GM23338 (cell line): ENCODE measurements around the gene PARP2. TPM values are rescaled to one million over a fixed set of nuclear protein-coding genes. Genes with fewer than 3 reads are reported as not detected.

Source experiments
- ATAC-seq: fragments of 200-7000 bp; cut with Tn5 transposase; 3 replicates; pipeline ENCODE4 v1.9.1; 2020
- DNase-seq: peaks from one replicate; pipeline ENCODE4 v3.0.0-alpha.2; 2015; ENCODE audit warnings: low spot score
- H2AFZ ChIP-seq: fragments of 200-600 bp; sonication (generic); 2 replicates; pipeline ENCODE4 v1.8.0; 2016; ENCODE audit warnings: antibody characterized with exemption, mild to moderate bottlenecking, moderate library complexity
- H3F3A ChIP-seq: fragments of 200-600 bp; sonication (generic); replicated peaks from 2 replicates; pipeline ENCODE4 v1.8.0; 2017; ENCODE audit warnings: antibody characterized with exemption, mixed run types, low read depth
- H3K27ac ChIP-seq: fragments of 200-600 bp; sonication (generic); 2 replicates; pipeline ENCODE4 v1.6.1; 2016; ENCODE audit warnings: low read depth
- H3K27me3 ChIP-seq: fragments of 200-600 bp; sonication (generic); 2 replicates; pipeline ENCODE4 v1.8.0; 2016; ENCODE audit warnings: mild to moderate bottlenecking, mixed run types, moderate library complexity; ENCODE audit not compliant: insufficient read depth
- H3K36me3 ChIP-seq: fragments of 200-600 bp; sonication (generic); 2 replicates; pipeline ENCODE4 v1.8.0; 2016; ENCODE audit warnings: mild to moderate bottlenecking; ENCODE audit not compliant: insufficient read depth
- H3K4me1 ChIP-seq: fragments of 200-600 bp; sonication (generic); 2 replicates; pipeline ENCODE4 v1.8.0; 2016; ENCODE audit warnings: mild to moderate bottlenecking, moderate library complexity; ENCODE audit not compliant: insufficient read depth
- H3K4me2 ChIP-seq: fragments of 200-600 bp; sonication (generic); 2 replicates; pipeline ENCODE4 v1.7.1; 2017; ENCODE audit warnings: mixed run types
- H3K4me3 ChIP-seq: fragments of 200-600 bp; sonication (generic); 2 replicates; pipeline ENCODE4 v1.6.1; 2016; ENCODE audit warnings: mixed run types
- H3K79me2 ChIP-seq: fragments of 200-600 bp; sonication (generic); replicated peaks from 2 replicates; pipeline ENCODE4 v1.8.0; 2017; ENCODE audit warnings: mild to moderate bottlenecking; ENCODE audit not compliant: insufficient read depth
- H3K9me2 ChIP-seq: fragments of 200-600 bp; sonication (generic); 2 replicates; pipeline ENCODE4 v1.8.0; 2017; ENCODE audit not compliant: insufficient read depth
- H4K20me1 ChIP-seq: fragments of 200-600 bp; sonication (generic); replicated peaks from 2 replicates; pipeline ENCODE4 v1.8.0; 2017; ENCODE audit warnings: mild to moderate bottlenecking; ENCODE audit not compliant: insufficient read depth
- H3K27ac Mint-ChIP-seq: 2 replicates; pipeline ENCODE4 v1.8.0; 2020; ENCODE audit warnings: inconsistent platforms, mild to moderate bottlenecking, moderate library complexity, mixed read lengths
- H3K27me3 Mint-ChIP-seq: 3 replicates; pipeline ENCODE4 v1.8.0; 2022; ENCODE audit warnings: low read depth, mild to moderate bottlenecking, moderate library complexity, mixed read lengths, inconsistent platforms; ENCODE audit not compliant: insufficient read depth, poor library complexity
- H3K36me3 Mint-ChIP-seq: 3 replicates; pipeline ENCODE4 v1.8.0; 2021; ENCODE audit warnings: low read depth, mild to moderate bottlenecking, inconsistent platforms, moderate library complexity, mixed read lengths
- H3K4me1 Mint-ChIP-seq: 3 replicates; pipeline ENCODE4 v1.8.0; 2020; ENCODE audit warnings: mild to moderate bottlenecking, inconsistent platforms, mixed read lengths
- H3K4me3 Mint-ChIP-seq: 3 replicates; pipeline ENCODE4 v1.8.0; 2021; ENCODE audit warnings: moderate library complexity, mild to moderate bottlenecking, inconsistent platforms, mixed read lengths
- H3K9me3 Mint-ChIP-seq: 3 replicates; pipeline ENCODE4 v1.8.0; 2020; ENCODE audit warnings: moderate library complexity, mild to moderate bottlenecking, inconsistent platforms, mixed read lengths
- CREB1 ChIP-seq: fragments of 250-450 bp; sonication (Bioruptor Pico); IDR thresholded peaks from 2 replicates; pipeline ENCODE4 v1.5.0; 2020; ENCODE audit warnings: low read depth, mild to moderate bottlenecking, moderate library complexity
- ETS1 ChIP-seq: IDR thresholded peaks from 2 replicates; pipeline ENCODE4 v1.6.1; 2016; ENCODE audit warnings: antibody characterized with exemption
- EZH2 ChIP-seq: fragments of 200-600 bp; sonication (generic); IDR thresholded peaks from one replicate; pipeline ENCODE4 v1.8.0; 2017; ENCODE audit warnings: antibody characterized with exemption, mild to moderate bottlenecking, low read depth; ENCODE audit not compliant: unreplicated experiment
- EZH2phosphoT487 ChIP-seq: fragments of 200-600 bp; sonication (generic); IDR thresholded peaks from one replicate; pipeline ENCODE4 v1.8.1; 2018; ENCODE audit warnings: antibody characterized with exemption; ENCODE audit not compliant: unreplicated experiment
- JUNB ChIP-seq: IDR thresholded peaks from one replicate; pipeline ENCODE4 v1.6.1; 2016; ENCODE audit warnings: antibody characterized with exemption; ENCODE audit not compliant: unreplicated experiment
- NANOG ChIP-seq: IDR thresholded peaks from 2 replicates; pipeline ENCODE4 v1.6.1; 2016; ENCODE audit warnings: antibody characterized with exemption, borderline replicate concordance
- POLR2AphosphoS5 ChIP-seq: IDR thresholded peaks from 2 replicates; pipeline ENCODE4 v1.6.1; 2016; ENCODE audit warnings: antibody characterized with exemption, low read depth
- STAT1 ChIP-seq: IDR thresholded peaks from one replicate; pipeline ENCODE4 v1.6.1; 2016; ENCODE audit warnings: antibody characterized with exemption; ENCODE audit not compliant: unreplicated experiment
- ZNF114 ChIP-seq: fragments of 250-450 bp; sonication (Bioruptor Pico); IDR thresholded peaks from 2 replicates; pipeline ENCODE4 v1.5.0; 2020; ENCODE audit warnings: mild to moderate bottlenecking, moderate library complexity
- ZNF331 ChIP-seq: fragments of 250-450 bp; sonication (Bioruptor Pico); IDR thresholded peaks from 2 replicates; pipeline ENCODE4 v1.5.0; 2020; ENCODE audit warnings: low read depth, mild to moderate bottlenecking, moderate library complexity
- polyA plus RNA-seq: library from polyadenylated mRNA; unstranded; fragments of >200 nt; fragmentation: Nextera tagmentation; extraction: Ambion mirVana; gene quantifications from 2 replicates; pipeline ENCODE4 v1.2.1, GENCODE V29; 2016
- total RNA-seq: library from RNA; depleted of rRNA; stranded (reverse); fragments of >200 nt; shearing (Covaris generic); gene quantifications from 2 replicates; pipeline ENCODE4 v1.2.3, GENCODE V29; 2014
- TF ChIP-seq, protein P1 (sequence below), 2 experiments: fragments of 200-600 bp in 1 of 2; sonication (generic) in 1 of 2; conservative IDR thresholded peaks; 2 replicates each; pipeline versions ENCODE4 v1.5.1 to v1.6.1; 2016 to 2017; ENCODE audit warnings: antibody characterized with exemption in 2 of 2, low read depth in 2 of 2, mild to moderate bottlenecking in 2 of 2, moderate library complexity in 1 of 2
- TF ChIP-seq, protein P2 (sequence below): fragments of 250-450 bp; sonication (Bioruptor Pico); IDR thresholded peaks from 2 replicates; pipeline ENCODE4 v1.5.0; 2020; ENCODE audit warnings: mild to moderate bottlenecking, moderate library complexity
- TF ChIP-seq, protein P3 (sequence below): IDR thresholded peaks from one replicate; pipeline ENCODE4 v1.6.1; 2018; ENCODE audit warnings: antibody characterized with exemption; ENCODE audit not compliant: unreplicated experiment

Gene PARP2
- total and polyA plus RNA-seq, 2 experiments from 2014 or later: 27.8 to 42.7 TPM

DNA sequence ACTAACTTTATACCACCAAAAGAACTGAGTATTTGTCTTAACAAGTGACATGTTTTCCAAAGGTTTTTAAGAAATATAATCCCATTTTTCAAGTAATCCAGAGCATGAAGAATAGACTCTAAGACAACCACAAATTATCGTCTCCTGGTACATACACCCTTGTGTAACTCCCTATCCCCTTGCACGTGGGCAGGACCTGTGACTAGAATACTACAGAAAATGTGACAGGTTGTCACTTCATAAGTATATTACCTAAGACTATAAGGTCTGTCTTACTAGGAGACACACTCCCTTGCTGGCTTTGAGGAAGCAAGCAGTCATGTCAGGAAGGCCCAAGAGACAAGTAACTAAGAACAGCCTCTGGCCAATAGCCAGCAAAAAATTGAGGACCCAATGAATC, 29.4 kb upstream of the PARP2 start:
- Histone ChIP-seq H3K27me3 (no peaks in the 10 kb centered on the region), H3K4me2 (no peak overlapping the region), H3K4me3 (no peak overlapping the region), H3K27ac (no peak overlapping the region), H4K20me1 (peaks cover 38% of the 10 kb centered on the region), H2AFZ (no peak overlapping the region), H3K79me2 (peaks cover 50% of the 10 kb centered on the region), H3K9me2 (no peaks in the 10 kb centered on the region), H3K36me3 (peaks cover 75% of the 10 kb centered on the region), H3K4me1 (no peaks in the 10 kb centered on the region), H3F3A (peaks cover 33% of the 10 kb centered on the region)
- ATAC-seq: no peak
- TF ChIP-seq STAT1 (no peak), JUNB (no peak), NANOG (no peak), EZH2phosphoT487 (no peak), ETS1 (no peak), POLR2AphosphoS5 (no peak), CREB1 (CRISPR knock-in tag) (no peak), ZNF114 (CRISPR knock-in tag) (no peak), ZNF331 (CRISPR knock-in tag) (no peak), EZH2 (no peak)
- TF ChIP-seq, protein P1, sequence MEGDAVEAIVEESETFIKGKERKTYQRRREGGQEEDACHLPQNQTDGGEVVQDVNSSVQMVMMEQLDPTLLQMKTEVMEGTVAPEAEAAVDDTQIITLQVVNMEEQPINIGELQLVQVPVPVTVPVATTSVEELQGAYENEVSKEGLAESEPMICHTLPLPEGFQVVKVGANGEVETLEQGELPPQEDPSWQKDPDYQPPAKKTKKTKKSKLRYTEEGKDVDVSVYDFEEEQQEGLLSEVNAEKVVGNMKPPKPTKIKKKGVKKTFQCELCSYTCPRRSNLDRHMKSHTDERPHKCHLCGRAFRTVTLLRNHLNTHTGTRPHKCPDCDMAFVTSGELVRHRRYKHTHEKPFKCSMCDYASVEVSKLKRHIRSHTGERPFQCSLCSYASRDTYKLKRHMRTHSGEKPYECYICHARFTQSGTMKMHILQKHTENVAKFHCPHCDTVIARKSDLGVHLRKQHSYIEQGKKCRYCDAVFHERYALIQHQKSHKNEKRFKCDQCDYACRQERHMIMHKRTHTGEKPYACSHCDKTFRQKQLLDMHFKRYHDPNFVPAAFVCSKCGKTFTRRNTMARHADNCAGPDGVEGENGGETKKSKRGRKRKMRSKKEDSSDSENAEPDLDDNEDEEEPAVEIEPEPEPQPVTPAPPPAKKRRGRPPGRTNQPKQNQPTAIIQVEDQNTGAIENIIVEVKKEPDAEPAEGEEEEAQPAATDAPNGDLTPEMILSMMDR (conservative IDR thresholded peaks at IDR 0.05; ENCODE audit: low read depth in 2 of 2): no peak
- TF ChIP-seq, protein P2, sequence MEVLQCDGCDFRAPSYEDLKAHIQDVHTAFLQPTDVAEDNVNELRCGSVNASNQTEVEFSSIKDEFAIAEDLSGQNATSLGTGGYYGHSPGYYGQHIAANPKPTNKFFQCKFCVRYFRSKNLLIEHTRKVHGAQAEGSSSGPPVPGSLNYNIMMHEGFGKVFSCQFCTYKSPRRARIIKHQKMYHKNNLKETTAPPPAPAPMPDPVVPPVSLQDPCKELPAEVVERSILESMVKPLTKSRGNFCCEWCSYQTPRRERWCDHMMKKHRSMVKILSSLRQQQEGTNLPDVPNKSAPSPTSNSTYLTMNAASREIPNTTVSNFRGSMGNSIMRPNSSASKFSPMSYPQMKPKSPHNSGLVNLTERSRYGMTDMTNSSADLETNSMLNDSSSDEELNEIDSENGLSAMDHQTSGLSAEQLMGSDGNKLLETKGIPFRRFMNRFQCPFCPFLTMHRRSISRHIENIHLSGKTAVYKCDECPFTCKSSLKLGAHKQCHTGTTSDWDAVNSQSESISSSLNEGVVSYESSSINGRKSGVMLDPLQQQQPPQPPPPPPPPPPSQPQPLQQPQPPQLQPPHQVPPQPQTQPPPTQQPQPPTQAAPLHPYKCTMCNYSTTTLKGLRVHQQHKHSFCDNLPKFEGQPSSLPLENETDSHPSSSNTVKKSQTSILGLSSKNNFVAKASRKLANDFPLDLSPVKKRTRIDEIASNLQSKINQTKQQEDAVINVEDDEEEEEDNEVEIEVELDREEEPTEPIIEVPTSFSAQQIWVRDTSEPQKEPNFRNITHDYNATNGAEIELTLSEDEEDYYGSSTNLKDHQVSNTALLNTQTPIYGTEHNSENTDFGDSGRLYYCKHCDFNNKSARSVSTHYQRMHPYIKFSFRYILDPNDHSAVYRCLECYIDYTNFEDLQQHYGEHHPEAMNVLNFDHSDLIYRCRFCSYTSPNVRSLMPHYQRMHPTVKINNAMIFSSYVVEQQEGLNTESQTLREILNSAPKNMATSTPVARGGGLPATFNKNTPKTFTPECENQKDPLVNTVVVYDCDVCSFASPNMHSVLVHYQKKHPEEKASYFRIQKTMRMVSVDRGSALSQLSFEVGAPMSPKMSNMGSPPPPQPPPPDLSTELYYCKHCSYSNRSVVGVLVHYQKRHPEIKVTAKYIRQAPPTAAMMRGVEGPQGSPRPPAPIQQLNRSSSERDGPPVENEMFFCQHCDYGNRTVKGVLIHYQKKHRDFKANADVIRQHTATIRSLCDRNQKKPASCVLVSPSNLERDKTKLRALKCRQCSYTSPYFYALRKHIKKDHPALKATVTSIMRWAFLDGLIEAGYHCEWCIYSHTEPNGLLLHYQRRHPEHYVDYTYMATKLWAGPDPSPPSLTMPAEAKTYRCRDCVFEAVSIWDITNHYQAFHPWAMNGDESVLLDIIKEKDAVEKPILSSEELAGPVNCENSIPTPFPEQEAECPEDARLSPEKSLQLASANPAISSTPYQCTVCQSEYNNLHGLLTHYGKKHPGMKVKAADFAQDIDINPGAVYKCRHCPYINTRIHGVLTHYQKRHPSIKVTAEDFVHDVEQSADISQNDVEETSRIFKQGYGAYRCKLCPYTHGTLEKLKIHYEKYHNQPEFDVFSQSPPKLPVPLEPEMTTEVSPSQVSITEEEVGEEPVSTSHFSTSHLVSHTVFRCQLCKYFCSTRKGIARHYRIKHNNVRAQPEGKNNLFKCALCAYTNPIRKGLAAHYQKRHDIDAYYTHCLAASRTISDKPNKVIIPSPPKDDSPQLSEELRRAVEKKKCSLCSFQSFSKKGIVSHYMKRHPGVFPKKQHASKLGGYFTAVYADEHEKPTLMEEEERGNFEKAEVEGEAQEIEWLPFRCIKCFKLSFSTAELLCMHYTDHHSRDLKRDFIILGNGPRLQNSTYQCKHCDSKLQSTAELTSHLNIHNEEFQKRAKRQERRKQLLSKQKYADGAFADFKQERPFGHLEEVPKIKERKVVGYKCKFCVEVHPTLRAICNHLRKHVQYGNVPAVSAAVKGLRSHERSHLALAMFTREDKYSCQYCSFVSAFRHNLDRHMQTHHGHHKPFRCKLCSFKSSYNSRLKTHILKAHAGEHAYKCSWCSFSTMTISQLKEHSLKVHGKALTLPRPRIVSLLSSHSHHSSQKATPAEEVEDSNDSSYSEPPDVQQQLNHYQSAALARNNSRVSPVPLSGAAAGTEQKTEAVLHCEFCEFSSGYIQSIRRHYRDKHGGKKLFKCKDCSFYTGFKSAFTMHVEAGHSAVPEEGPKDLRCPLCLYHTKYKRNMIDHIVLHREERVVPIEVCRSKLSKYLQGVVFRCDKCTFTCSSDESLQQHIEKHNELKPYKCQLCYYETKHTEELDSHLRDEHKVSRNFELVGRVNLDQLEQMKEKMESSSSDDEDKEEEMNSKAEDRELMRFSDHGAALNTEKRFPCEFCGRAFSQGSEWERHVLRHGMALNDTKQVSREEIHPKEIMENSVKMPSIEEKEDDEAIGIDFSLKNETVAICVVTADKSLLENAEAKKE (CRISPR knock-in tag): no peak
- TF ChIP-seq, protein P3, sequence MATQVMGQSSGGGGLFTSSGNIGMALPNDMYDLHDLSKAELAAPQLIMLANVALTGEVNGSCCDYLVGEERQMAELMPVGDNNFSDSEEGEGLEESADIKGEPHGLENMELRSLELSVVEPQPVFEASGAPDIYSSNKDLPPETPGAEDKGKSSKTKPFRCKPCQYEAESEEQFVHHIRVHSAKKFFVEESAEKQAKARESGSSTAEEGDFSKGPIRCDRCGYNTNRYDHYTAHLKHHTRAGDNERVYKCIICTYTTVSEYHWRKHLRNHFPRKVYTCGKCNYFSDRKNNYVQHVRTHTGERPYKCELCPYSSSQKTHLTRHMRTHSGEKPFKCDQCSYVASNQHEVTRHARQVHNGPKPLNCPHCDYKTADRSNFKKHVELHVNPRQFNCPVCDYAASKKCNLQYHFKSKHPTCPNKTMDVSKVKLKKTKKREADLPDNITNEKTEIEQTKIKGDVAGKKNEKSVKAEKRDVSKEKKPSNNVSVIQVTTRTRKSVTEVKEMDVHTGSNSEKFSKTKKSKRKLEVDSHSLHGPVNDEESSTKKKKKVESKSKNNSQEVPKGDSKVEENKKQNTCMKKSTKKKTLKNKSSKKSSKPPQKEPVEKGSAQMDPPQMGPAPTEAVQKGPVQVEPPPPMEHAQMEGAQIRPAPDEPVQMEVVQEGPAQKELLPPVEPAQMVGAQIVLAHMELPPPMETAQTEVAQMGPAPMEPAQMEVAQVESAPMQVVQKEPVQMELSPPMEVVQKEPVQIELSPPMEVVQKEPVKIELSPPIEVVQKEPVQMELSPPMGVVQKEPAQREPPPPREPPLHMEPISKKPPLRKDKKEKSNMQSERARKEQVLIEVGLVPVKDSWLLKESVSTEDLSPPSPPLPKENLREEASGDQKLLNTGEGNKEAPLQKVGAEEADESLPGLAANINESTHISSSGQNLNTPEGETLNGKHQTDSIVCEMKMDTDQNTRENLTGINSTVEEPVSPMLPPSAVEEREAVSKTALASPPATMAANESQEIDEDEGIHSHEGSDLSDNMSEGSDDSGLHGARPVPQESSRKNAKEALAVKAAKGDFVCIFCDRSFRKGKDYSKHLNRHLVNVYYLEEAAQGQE: no peak
- Mint-ChIP-seq H3K27me3 (peaks cover 15% of the 10 kb centered on the region), H3K4me3 (no peak overlapping the region), H3K4me1 (no peaks in the 10 kb centered on the region), H3K27ac (no peak overlapping the region), H3K36me3 (peaks cover 87% of the 10 kb centered on the region), H3K9me3 (peaks cover 10% of the 10 kb centered on the region)
- DNase-seq: no peak
